ENCODE measurements around the gene MAMDC4.

Gene MAMDC4

GRCh38 chr9:136838314-136839228 is 13.6 kb upstream of the MAMDC4 start:
- Histone ChIP-seq H3K4me1 (ENCODE audit: insufficient read depth, low read length, severe bottlenecking) (peaks cover 23% of the 10 kb centered on the region), H3K4me3 (ENCODE audit: low read depth, low read length, poor library complexity, severe bottlenecking) (no peak overlapping the region), H2AFZ (ENCODE audit: low read length) (no peak overlapping the region), H3K27ac (ENCODE audit: low read depth, low read length, poor library complexity, severe bottlenecking) (no peak overlapping the region), H3K79me2 (ENCODE audit: insufficient read depth, low read length) (no peaks in the 10 kb centered on the region), H3K9me3 (ENCODE audit: low read length) (no peaks in the 10 kb centered on the region), H3F3A (ENCODE audit: insufficient read depth, low read length) (no peaks in the 10 kb centered on the region), H3K9me2 (ENCODE audit: low read depth, low read length) (no peaks in the 10 kb centered on the region), H3K9ac (ENCODE audit: low read length) (no peak overlapping the region), H3K4me2 (ENCODE audit: low read length) (no peak overlapping the region), H4K20me1 (ENCODE audit: insufficient read depth, low read length) (no peaks in the 10 kb centered on the region), H3K27me3 (ENCODE audit: insufficient read depth, low read length) (no peaks in the 10 kb centered on the region), H3K36me3 (ENCODE audit: insufficient read depth, low read length) (peaks cover 41% of the 10 kb centered on the region)
- TF ChIP-seq EZH2 (IDR thresholded peaks at IDR 0.05; ENCODE audit: borderline replicate concordance, low read length) (no peak), CTCF (IDR thresholded peaks at IDR 0.05; ENCODE audit: low read length) (no peak)

GRCh38 chr9:136839229-136840139 is 12.7 kb upstream of the MAMDC4 start:
- Histone ChIP-seq H3K9ac (ENCODE audit: low read length) (no peak overlapping the region), H3K9me2 (ENCODE audit: low read depth, low read length) (no peaks in the 10 kb centered on the region), H3K4me3 (ENCODE audit: low read depth, low read length, poor library complexity, severe bottlenecking) (no peak overlapping the region), H3K4me1 (ENCODE audit: insufficient read depth, low read length, severe bottlenecking) (peaks cover 28% of the 10 kb centered on the region), H4K20me1 (ENCODE audit: insufficient read depth, low read length) (no peaks in the 10 kb centered on the region), H3K9me3 (ENCODE audit: low read length) (no peaks in the 10 kb centered on the region), H3K79me2 (ENCODE audit: insufficient read depth, low read length) (no peaks in the 10 kb centered on the region), H2AFZ (ENCODE audit: low read length) (no peak overlapping the region), H3K4me2 (ENCODE audit: low read length) (no peak overlapping the region), H3K27ac (ENCODE audit: low read depth, low read length, poor library complexity, severe bottlenecking) (no peak overlapping the region), H3K36me3 (ENCODE audit: insufficient read depth, low read length) (peaks cover 41% of the 10 kb centered on the region), H3K27me3 (ENCODE audit: insufficient read depth, low read length) (no peaks in the 10 kb centered on the region), H3F3A (ENCODE audit: insufficient read depth, low read length) (no peaks in the 10 kb centered on the region)
- TF ChIP-seq EZH2 (IDR thresholded peaks at IDR 0.05; ENCODE audit: borderline replicate concordance, low read length): no peak
- TF ChIP-seq CTCF (IDR thresholded peaks at IDR 0.05; ENCODE audit: low read length): no peak

- Histone ChIP-seq H3K9ac (ENCODE audit: low read length) (no peak overlapping the region), H3K4me2 (ENCODE audit: low read length) (no peak overlapping the region), H2AFZ (ENCODE audit: low read length) (no peak overlapping the region), H3K4me3 (ENCODE audit: low read depth, low read length, poor library complexity, severe bottlenecking) (no peak overlapping the region), H3K27ac (ENCODE audit: low read depth, low read length, poor library complexity, severe bottlenecking) (no peak overlapping the region), H3K9me2 (ENCODE audit: low read depth, low read length) (no peaks in the 10 kb centered on the region), H3K36me3 (ENCODE audit: insufficient read depth, low read length) (peaks cover 39% of the 10 kb centered on the region), H3F3A (ENCODE audit: insufficient read depth, low read length) (no peaks in the 10 kb centered on the region), H3K4me1 (ENCODE audit: insufficient read depth, low read length, severe bottlenecking) (peaks cover 28% of the 10 kb centered on the region), H3K9me3 (ENCODE audit: low read length) (no peaks in the 10 kb centered on the region), H3K79me2 (ENCODE audit: insufficient read depth, low read length) (no peaks in the 10 kb centered on the region), H3K27me3 (ENCODE audit: insufficient read depth, low read length) (no peaks in the 10 kb centered on the region), H4K20me1 (ENCODE audit: insufficient read depth, low read length) (no peaks in the 10 kb centered on the region)
- TF ChIP-seq EZH2 (IDR thresholded peaks at IDR 0.05; ENCODE audit: borderline replicate concordance, low read length) (no peak), CTCF (IDR thresholded peaks at IDR 0.05; ENCODE audit: low read length) (no peak)
These were observed 11.8 kb upstream of the MAMDC4 start for GRCh38 chr9:136840140-136840876.

Measured in OCI-LY1 (cell line).